ENCODE measurements around the gene CENPX. TPM values are rescaled to one million over a fixed set of nuclear protein-coding genes. Genes with fewer than 3 reads are reported as not detected.

CENPX gene
- total and polyA plus RNA-seq, 2 of the 13 experiments (the other 11 are each of a cell fraction or from before 2014, with no cell fraction given): 92.7 to 170 TPM

GRCh38 chr17:81992306-81993102 is 30.2 kb downstream of the CENPX start (continued):
- peak; percentile 92 for TF ChIP-seq ZNF710 (CRISPR knock-in tag; IDR thresholded peaks at IDR 0.05; ENCODE audit: borderline replicate concordance)
- TF ChIP-seq POLR2A (IDR thresholded peaks at IDR 0.05; ENCODE audit: insufficient read depth in 1 of 2, low read depth in 2 of 2, low read length in 2 of 2): no peak
- peak; percentile 93 for TF ChIP-seq ZNF83 (CRISPR knock-in tag; IDR thresholded peaks at IDR 0.05; ENCODE audit: borderline replicate concordance)
- TF ChIP-seq XBP1 (CRISPR knock-in tag; IDR thresholded peaks at IDR 0.05): peak; percentile 74
- TF ChIP-seq, protein P1, sequence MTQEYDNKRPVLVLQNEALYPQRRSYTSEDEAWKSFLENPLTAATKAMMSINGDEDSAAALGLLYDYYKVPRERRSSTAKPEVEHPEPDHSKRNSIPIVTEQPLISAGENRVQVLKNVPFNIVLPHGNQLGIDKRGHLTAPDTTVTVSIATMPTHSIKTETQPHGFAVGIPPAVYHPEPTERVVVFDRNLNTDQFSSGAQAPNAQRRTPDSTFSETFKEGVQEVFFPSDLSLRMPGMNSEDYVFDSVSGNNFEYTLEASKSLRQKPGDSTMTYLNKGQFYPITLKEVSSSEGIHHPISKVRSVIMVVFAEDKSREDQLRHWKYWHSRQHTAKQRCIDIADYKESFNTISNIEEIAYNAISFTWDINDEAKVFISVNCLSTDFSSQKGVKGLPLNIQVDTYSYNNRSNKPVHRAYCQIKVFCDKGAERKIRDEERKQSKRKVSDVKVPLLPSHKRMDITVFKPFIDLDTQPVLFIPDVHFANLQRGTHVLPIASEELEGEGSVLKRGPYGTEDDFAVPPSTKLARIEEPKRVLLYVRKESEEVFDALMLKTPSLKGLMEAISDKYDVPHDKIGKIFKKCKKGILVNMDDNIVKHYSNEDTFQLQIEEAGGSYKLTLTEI (CRISPR knock-in tag; conservative IDR thresholded peaks at IDR 0.05): no peak
- TF ChIP-seq ZNF878 (CRISPR knock-in tag; IDR thresholded peaks at IDR 0.05): peak; percentile 89
- TF ChIP-seq ZNF512 (CRISPR knock-in tag; IDR thresholded peaks at IDR 0.05): no peak; the same call in 1 of the 2 replicates
- TF ChIP-seq FOXO1 (CRISPR knock-in tag; IDR thresholded peaks at IDR 0.05): peak; percentile 90
- TF ChIP-seq E2F1 (CRISPR knock-in tag; IDR thresholded peaks at IDR 0.05): peak; percentile 74
- TF ChIP-seq, protein P2, sequence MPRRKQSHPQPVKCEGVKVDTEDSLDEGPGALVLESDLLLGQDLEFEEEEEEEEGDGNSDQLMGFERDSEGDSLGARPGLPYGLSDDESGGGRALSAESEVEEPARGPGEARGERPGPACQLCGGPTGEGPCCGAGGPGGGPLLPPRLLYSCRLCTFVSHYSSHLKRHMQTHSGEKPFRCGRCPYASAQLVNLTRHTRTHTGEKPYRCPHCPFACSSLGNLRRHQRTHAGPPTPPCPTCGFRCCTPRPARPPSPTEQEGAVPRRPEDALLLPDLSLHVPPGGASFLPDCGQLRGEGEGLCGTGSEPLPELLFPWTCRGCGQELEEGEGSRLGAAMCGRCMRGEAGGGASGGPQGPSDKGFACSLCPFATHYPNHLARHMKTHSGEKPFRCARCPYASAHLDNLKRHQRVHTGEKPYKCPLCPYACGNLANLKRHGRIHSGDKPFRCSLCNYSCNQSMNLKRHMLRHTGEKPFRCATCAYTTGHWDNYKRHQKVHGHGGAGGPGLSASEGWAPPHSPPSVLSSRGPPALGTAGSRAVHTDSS (CRISPR knock-in tag; conservative IDR thresholded peaks at IDR 0.05): no peak
- TF ChIP-seq ZC3H13 (CRISPR knock-in tag; IDR thresholded peaks at IDR 0.05): peak; percentile 100
- TF ChIP-seq GMEB1 (CRISPR knock-in tag; IDR thresholded peaks at IDR 0.05; ENCODE audit: borderline replicate concordance): peak; percentile 81
- TF ChIP-seq, protein P3, sequence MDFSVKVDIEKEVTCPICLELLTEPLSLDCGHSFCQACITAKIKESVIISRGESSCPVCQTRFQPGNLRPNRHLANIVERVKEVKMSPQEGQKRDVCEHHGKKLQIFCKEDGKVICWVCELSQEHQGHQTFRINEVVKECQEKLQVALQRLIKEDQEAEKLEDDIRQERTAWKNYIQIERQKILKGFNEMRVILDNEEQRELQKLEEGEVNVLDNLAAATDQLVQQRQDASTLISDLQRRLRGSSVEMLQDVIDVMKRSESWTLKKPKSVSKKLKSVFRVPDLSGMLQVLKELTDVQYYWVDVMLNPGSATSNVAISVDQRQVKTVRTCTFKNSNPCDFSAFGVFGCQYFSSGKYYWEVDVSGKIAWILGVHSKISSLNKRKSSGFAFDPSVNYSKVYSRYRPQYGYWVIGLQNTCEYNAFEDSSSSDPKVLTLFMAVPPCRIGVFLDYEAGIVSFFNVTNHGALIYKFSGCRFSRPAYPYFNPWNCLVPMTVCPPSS (IDR thresholded peaks at IDR 0.05): no peak
- TF ChIP-seq ZNF205 (CRISPR knock-in tag; IDR thresholded peaks at IDR 0.05): peak; percentile 83; the same call in 1 of the 2 replicates
- TF ChIP-seq ISL2 (CRISPR knock-in tag; IDR thresholded peaks at IDR 0.05): peak; percentile 79
- peak; percentile 94 for TF ChIP-seq TCF7L2 (IDR thresholded peaks at IDR 0.05; ENCODE audit: low read depth, low read length)

Data from HepG2 (cell line).